Neural cell (in vitro differentiated cells): ENCODE results near the gene YDJC. TPM values are rescaled to one million over a fixed set of nuclear protein-coding genes. Genes with fewer than 3 reads are reported as not detected.

Source experiments
- H2AFZ ChIP-seq: fragments of 200-600, 300-800 bp; sonication (generic), shearing (Covaris generic); 2 replicates; pipeline ENCODE4 v1.6.0; 2014; ENCODE audit warnings: low read depth, mild to moderate bottlenecking, antibody characterized with exemption, low read length, moderate library complexity
- H3F3A ChIP-seq: fragments of 200-600 bp; shearing (Covaris generic); 2 replicates; pipeline ENCODE4 v1.6.1; 2016; ENCODE audit warnings: mild to moderate bottlenecking, moderate library complexity, mixed read lengths, antibody characterized with exemption, low read length; ENCODE audit not compliant: insufficient read depth, poor library complexity, severe bottlenecking
- H3K27ac ChIP-seq: fragments of 200-600, 300-800 bp; sonication (generic), shearing (Covaris generic); 2 replicates; pipeline ENCODE4 v1.5.1; 2014; ENCODE audit warnings: mild to moderate bottlenecking, low read length, moderate library complexity
- H3K27me3 ChIP-seq: fragments of 300-800, 200-600 bp; sonication (generic), shearing (Covaris generic); 2 replicates; pipeline ENCODE4 v1.6.0; 2014; ENCODE audit warnings: mild to moderate bottlenecking, low read depth, low read length, moderate library complexity; ENCODE audit not compliant: insufficient read depth
- H3K36me3 ChIP-seq: fragments of 300-800, 200-600 bp; sonication (generic), shearing (Covaris generic); 2 replicates; pipeline ENCODE4 v1.5.1; 2014; ENCODE audit warnings: mild to moderate bottlenecking, antibody characterized with exemption, low read length, moderate library complexity; ENCODE audit not compliant: insufficient read depth
- H3K4me2 ChIP-seq: fragments of 300-800, 200-600 bp; sonication (generic), shearing (Covaris generic); 2 replicates; pipeline ENCODE4 v1.6.0; 2014; ENCODE audit warnings: mild to moderate bottlenecking, low read length
- H3K4me3 ChIP-seq: fragments of 300-800, 200-600 bp; sonication (generic), shearing (Covaris generic); 2 replicates; pipeline ENCODE4 v1.5.1; 2014; ENCODE audit warnings: mild to moderate bottlenecking, low read length, moderate library complexity
- H3K79me2 ChIP-seq: fragments of 200-600 bp; shearing (Covaris generic); replicated peaks from 2 replicates; pipeline ENCODE4 v1.6.0; 2014; ENCODE audit warnings: mild to moderate bottlenecking, low read length, moderate library complexity; ENCODE audit not compliant: insufficient read depth
- H3K9ac ChIP-seq: fragments of 300-800, 200-600 bp; sonication (generic), shearing (Covaris generic); 2 replicates; pipeline ENCODE4 v1.6.1; 2016; ENCODE audit warnings: mild to moderate bottlenecking, low read length, mixed read lengths
- H3K9me2 ChIP-seq: fragments of 200-600 bp; shearing (Covaris generic); 2 replicates; pipeline ENCODE4 v1.6.1; 2016; ENCODE audit warnings: mild to moderate bottlenecking, low read length, mixed read lengths; ENCODE audit not compliant: insufficient read depth
- H3K9me3 ChIP-seq: fragments of 200-600, 300-800 bp; sonication (generic), shearing (Covaris generic); 2 replicates; pipeline ENCODE4 v1.6.1; 2016; ENCODE audit warnings: mild to moderate bottlenecking, mixed run types, low read length, moderate library complexity, mixed read lengths
- H4K20me1 ChIP-seq: fragments of 200-600 bp; shearing (Covaris generic); 2 replicates; pipeline ENCODE4 v1.6.1; 2016; ENCODE audit warnings: mild to moderate bottlenecking, mixed run types; ENCODE audit not compliant: insufficient read depth
- EP300 ChIP-seq: fragments of 450-650 bp; conservative IDR thresholded peaks from 2 replicates; pipeline ENCODE4 v1.6.1; 2014; ENCODE audit warnings: antibody characterized with exemption, mild to moderate bottlenecking, moderate library complexity; ENCODE audit not compliant: poor library complexity, severe bottlenecking
- EZH2 ChIP-seq: fragments of 200-600, 300-800 bp; shearing (Covaris generic), sonication (generic); IDR thresholded peaks from 2 replicates; pipeline ENCODE4 v1.6.1; 2014; ENCODE audit warnings: antibody characterized with exemption, low read length, borderline replicate concordance, mild to moderate bottlenecking; ENCODE audit not compliant: insufficient read depth, poor library complexity, severe bottlenecking
- MXI1 ChIP-seq: fragments of 450-650 bp; conservative IDR thresholded peaks from 2 replicates; pipeline ENCODE4 v1.6.1; 2014; ENCODE audit warnings: antibody characterized with exemption, mild to moderate bottlenecking; ENCODE audit not compliant: poor library complexity, severe bottlenecking
- POLR2AphosphoS5 ChIP-seq: IDR thresholded peaks from 2 replicates; pipeline ENCODE4 v1.6.1; 2012
- RAD21 ChIP-seq: fragments of 450-650 bp; conservative IDR thresholded peaks from 2 replicates; pipeline ENCODE4 v1.6.1; 2014; ENCODE audit warnings: antibody characterized with exemption, mild to moderate bottlenecking, moderate library complexity
- SMC3 ChIP-seq: fragments of 450-650 bp; conservative IDR thresholded peaks from 2 replicates; pipeline ENCODE4 v1.6.1; 2014; ENCODE audit warnings: antibody characterized with exemption, mild to moderate bottlenecking, moderate library complexity; ENCODE audit not compliant: poor library complexity
- TAF1 ChIP-seq: IDR thresholded peaks from 2 replicates; pipeline ENCODE4 v1.6.1; 2012; ENCODE audit warnings: low read depth
- polyA plus RNA-seq: library from polyadenylated mRNA; depleted of rRNA; stranded (reverse); fragments of >200 nt; gene quantifications from 2 replicates; pipeline ENCODE4 v1.2.3, GENCODE V29; 2014
- TF ChIP-seq, protein P1 (sequence below): IDR thresholded peaks from 2 replicates; pipeline ENCODE4 v1.6.1; 2012; ENCODE audit warnings: borderline replicate concordance
- TF ChIP-seq, protein P2 (sequence below): fragments of 450-650 bp; IDR thresholded peaks from 2 replicates; pipeline ENCODE4 v1.5.1; 2014; ENCODE audit warnings: antibody characterized with exemption, mild to moderate bottlenecking, moderate library complexity; ENCODE audit not compliant: poor library complexity, severe bottlenecking

YDJC gene
- polyA plus RNA-seq, 1 donor from 2014 or later: 20.0 TPM

DNA sequence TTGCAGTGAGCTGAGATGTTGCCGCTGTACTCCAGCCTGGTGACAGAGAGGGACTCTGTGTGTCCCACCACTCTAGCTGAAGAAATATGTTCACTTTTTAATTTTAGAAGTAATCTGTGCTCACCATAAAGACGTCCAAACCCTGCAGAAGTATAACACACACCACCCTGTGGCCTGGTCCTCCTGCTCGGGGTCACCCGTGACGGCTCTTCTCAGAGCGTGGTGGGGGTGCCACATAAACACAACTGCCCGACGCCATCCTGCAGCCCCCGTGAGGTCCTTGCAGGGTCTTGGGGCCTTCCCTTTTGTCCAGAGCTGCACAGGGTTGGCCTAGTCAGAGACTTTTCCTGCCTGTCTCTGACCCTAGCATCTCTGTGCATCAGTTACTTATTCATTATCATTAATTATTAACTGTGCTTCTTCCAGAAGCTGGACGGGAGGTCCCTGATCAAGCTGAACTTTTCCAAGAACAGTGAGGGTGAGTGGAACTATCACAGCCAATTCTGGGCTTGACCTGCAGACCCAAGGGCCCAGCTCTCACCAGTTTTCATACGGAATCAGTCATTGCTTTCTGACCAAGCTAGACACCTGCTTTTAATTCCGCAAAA is 44.9 kb upstream of the YDJC start:
- Histone ChIP-seq H3F3A (no peaks in the 10 kb centered on the region), H3K4me3 (no peak overlapping the region), H3K4me2 (no peak overlapping the region), H3K27ac (no peak overlapping the region), H3K9ac (no peak overlapping the region), H3K27me3 (no peaks in the 10 kb centered on the region), H3K79me2 (no peaks in the 10 kb centered on the region), H4K20me1 (no peaks in the 10 kb centered on the region), H2AFZ (no peak overlapping the region), H3K9me3 (no peaks in the 10 kb centered on the region), H3K9me2 (no peaks in the 10 kb centered on the region), H3K36me3 (peaks cover 6% of the 10 kb centered on the region)
- TF ChIP-seq POLR2AphosphoS5: no peak
- TF ChIP-seq, protein P1, sequence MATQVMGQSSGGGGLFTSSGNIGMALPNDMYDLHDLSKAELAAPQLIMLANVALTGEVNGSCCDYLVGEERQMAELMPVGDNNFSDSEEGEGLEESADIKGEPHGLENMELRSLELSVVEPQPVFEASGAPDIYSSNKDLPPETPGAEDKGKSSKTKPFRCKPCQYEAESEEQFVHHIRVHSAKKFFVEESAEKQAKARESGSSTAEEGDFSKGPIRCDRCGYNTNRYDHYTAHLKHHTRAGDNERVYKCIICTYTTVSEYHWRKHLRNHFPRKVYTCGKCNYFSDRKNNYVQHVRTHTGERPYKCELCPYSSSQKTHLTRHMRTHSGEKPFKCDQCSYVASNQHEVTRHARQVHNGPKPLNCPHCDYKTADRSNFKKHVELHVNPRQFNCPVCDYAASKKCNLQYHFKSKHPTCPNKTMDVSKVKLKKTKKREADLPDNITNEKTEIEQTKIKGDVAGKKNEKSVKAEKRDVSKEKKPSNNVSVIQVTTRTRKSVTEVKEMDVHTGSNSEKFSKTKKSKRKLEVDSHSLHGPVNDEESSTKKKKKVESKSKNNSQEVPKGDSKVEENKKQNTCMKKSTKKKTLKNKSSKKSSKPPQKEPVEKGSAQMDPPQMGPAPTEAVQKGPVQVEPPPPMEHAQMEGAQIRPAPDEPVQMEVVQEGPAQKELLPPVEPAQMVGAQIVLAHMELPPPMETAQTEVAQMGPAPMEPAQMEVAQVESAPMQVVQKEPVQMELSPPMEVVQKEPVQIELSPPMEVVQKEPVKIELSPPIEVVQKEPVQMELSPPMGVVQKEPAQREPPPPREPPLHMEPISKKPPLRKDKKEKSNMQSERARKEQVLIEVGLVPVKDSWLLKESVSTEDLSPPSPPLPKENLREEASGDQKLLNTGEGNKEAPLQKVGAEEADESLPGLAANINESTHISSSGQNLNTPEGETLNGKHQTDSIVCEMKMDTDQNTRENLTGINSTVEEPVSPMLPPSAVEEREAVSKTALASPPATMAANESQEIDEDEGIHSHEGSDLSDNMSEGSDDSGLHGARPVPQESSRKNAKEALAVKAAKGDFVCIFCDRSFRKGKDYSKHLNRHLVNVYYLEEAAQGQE: no peak
- TF ChIP-seq EP300: no peak

DNA sequence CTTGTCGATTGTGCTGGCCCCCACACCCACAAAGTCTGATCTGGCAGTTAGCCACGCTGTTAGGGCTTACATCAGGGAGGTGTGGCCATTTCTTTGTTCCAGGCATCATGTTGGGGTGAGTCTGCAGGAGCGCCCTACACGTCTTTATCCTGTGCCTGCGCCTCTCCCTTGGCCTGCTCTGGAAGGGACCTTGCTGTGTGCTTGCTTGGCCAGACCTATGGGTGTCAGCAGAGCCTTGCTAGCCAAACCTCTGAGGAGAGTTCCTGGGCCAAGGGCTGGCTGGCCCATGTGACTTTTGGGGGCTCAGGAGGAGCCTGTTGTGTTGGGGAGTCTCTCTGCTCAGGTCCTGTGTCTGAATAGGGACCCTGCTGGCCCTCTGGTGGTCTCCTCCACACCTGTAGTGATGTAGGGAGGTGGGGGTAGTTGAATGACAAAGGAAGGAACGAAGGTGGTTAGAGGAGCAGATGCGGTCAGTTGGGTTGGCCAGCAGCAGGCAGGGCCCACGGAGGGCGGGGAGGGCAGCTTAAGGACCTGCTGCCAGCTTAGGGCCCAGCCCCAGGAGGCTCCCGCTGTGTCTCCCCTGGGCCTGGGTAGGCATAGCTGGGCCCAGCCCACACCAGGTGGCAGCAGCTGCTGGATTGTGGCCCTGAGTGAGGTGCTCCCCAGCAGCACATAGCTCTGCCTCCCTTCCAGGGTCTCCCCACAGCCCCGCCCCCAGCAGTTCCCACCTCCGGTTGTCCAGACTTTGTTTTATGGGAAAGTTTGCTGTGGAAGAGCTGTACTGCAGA is 43.9 kb upstream of the YDJC start:
- H3K27ac ChIP-seq: no peak overlapping the region
- no peaks in the 10 kb centered on the region for H3F3A ChIP-seq
- H3K9me2 ChIP-seq: no peaks in the 10 kb centered on the region
- no peak overlapping the region for H3K9ac ChIP-seq
- peaks cover 6% of the 10 kb centered on the region for H3K36me3 ChIP-seq
- no peak overlapping the region for H3K4me2 ChIP-seq
- no peak overlapping the region for H3K4me3 ChIP-seq
- no peaks in the 10 kb centered on the region for H3K27me3 ChIP-seq
- no peaks in the 10 kb centered on the region for H3K9me3 ChIP-seq
- H2AFZ ChIP-seq: no peak overlapping the region
- H3K79me2 ChIP-seq: no peaks in the 10 kb centered on the region
- H4K20me1 ChIP-seq: no peaks in the 10 kb centered on the region
- no peak for TF ChIP-seq TAF1
- no peak for TF ChIP-seq MXI1
- TF ChIP-seq, protein P2, sequence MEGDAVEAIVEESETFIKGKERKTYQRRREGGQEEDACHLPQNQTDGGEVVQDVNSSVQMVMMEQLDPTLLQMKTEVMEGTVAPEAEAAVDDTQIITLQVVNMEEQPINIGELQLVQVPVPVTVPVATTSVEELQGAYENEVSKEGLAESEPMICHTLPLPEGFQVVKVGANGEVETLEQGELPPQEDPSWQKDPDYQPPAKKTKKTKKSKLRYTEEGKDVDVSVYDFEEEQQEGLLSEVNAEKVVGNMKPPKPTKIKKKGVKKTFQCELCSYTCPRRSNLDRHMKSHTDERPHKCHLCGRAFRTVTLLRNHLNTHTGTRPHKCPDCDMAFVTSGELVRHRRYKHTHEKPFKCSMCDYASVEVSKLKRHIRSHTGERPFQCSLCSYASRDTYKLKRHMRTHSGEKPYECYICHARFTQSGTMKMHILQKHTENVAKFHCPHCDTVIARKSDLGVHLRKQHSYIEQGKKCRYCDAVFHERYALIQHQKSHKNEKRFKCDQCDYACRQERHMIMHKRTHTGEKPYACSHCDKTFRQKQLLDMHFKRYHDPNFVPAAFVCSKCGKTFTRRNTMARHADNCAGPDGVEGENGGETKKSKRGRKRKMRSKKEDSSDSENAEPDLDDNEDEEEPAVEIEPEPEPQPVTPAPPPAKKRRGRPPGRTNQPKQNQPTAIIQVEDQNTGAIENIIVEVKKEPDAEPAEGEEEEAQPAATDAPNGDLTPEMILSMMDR: no peak
- no peak for TF ChIP-seq EZH2
- no peak for TF ChIP-seq SMC3
- TF ChIP-seq POLR2AphosphoS5: no peak
- TF ChIP-seq, protein P1: no peak
- no peak for TF ChIP-seq RAD21
- no peak for TF ChIP-seq EP300
